Thymus (tissue), 11 donors: ENCODE results near the gene STMN3. TPM values are rescaled to one million over a fixed set of nuclear protein-coding genes. Genes with fewer than 3 reads are reported as not detected.

Experiments
- DNase-seq, 9 donors: peaks; one replicate each; pipeline ENCODE4 v3.0.0-alpha.2; 2013; ENCODE audit warnings: low spot score in 9 of 9, low read depth in 6 of 9, missing footprints in 1 of 9
- H3K27ac ChIP-seq, 2 donors: one replicate each; pipeline ENCODE4 v1.5.1; 2013; ENCODE audit warnings: control low read depth in 1 of 2, low read depth in 1 of 2, low read length in 1 of 2, mild to moderate bottlenecking in 1 of 2, moderate library complexity in 1 of 2
- H3K27me3 ChIP-seq, 2 donors: one replicate each; pipeline ENCODE4 v1.5.1; 2013; ENCODE audit warnings: low read length in 1 of 2; ENCODE audit not compliant: control insufficient read depth in 2 of 2, insufficient read depth in 1 of 2
- H3K36me3 ChIP-seq, 2 donors: one replicate each; pipeline ENCODE4 v1.5.1; 2013; ENCODE audit warnings: low read length in 1 of 2, mild to moderate bottlenecking in 1 of 2, moderate library complexity in 1 of 2; ENCODE audit not compliant: control insufficient read depth in 2 of 2, insufficient read depth in 2 of 2
- H3K4me1 ChIP-seq, 2 donors: one replicate each; pipeline ENCODE4 v1.5.1; 2013; ENCODE audit warnings: low read length in 2 of 2; ENCODE audit not compliant: control insufficient read depth in 2 of 2, insufficient read depth in 2 of 2
- H3K4me3 ChIP-seq, 2 donors: one replicate each; pipeline ENCODE4 v1.5.1; 2013; ENCODE audit warnings: low read length in 2 of 2, control low read depth in 1 of 2, mild to moderate bottlenecking in 1 of 2
- H3K9me3 ChIP-seq, 2 donors: one replicate each; pipeline ENCODE4 v1.5.1; 2013; ENCODE audit warnings: low read length in 1 of 2, mild to moderate bottlenecking in 1 of 2; ENCODE audit not compliant: control insufficient read depth in 2 of 2, insufficient read depth in 1 of 2
- WGBS: extraction: QIAGEN DNeasy Blood & Tissue Kit; methylation state at CpG from one replicate; pipeline ENCODE4 v1.1.7; 2013; 5-methylcytosine and 5-hydroxymethylcytosine counted together
- polyA plus RNA-seq: library from polyadenylated mRNA; stranded (reverse); fragments of 200-250 nt; gene quantifications from one replicate; pipeline ENCODE4 v1.2.3, GENCODE V29; 2013
- total RNA-seq: library from RNA; stranded (reverse); fragments of 120-200 nt; gene quantifications from one replicate; pipeline ENCODE4 v1.2.4, GENCODE V29; 2013
- donor health status: healthy.

Gene STMN3
- total and polyA plus RNA-seq, 2 donors: 71.5 to 77.9 TPM

GRCh38 chr20:63591147-63591533 lies 62.1 kb downstream of the STMN3 start:
- no peak for DNase-seq
- no peak overlapping the region for H3K27ac ChIP-seq
- 98% methylated on average over 4 of the region's 4 CpGs for WGBS
- H3K36me3 ChIP-seq: peaks cover 80 to 85% of the 10 kb centered on the region in 2 donors
- no peak overlapping the region for H3K4me3 ChIP-seq
- H3K4me1 ChIP-seq: peaks cover 8 to 29% of the 10 kb centered on the region in 2 donors
- peaks cover 0 to 1% of the 10 kb centered on the region in 2 donors for H3K9me3 ChIP-seq
- no peaks in the 10 kb centered on the region for H3K27me3 ChIP-seq

- no peak overlapping the region for H3K4me3 ChIP-seq
- no peaks in the 10 kb centered on the region for H3K27me3 ChIP-seq
- WGBS: 97% methylated on average over 52 of the region's 52 CpGs
- DNase-seq: no peak
- H3K9me3 ChIP-seq: peaks cover 0 to 1% of the 10 kb centered on the region in 2 donors
- H3K27ac ChIP-seq: no peak overlapping the region
- peaks cover 73 to 79% of the 10 kb centered on the region in 2 donors for H3K36me3 ChIP-seq
- peaks cover 8 to 29% of the 10 kb centered on the region in 2 donors for H3K4me1 ChIP-seq
Measured at GRCh38 chr20:63590218-63591146, 62.7 kb downstream of the STMN3 start.

Other genes starting within 250 kb of the STMN3 start
- 0.38 TPM for gene KCNQ2, start 180.8 kb downstream of the STMN3 start, total RNA-seq
- 0.48 TPM for gene KCNQ2, start 180.8 kb downstream of the STMN3 start, polyA plus RNA-seq
- gene EEF1A2, start 154.3 kb downstream of the STMN3 start, total RNA-seq: 0.19 TPM
- 2.2 TPM for gene EEF1A2, start 154.3 kb downstream of the STMN3 start, polyA plus RNA-seq
- gene PPDPF, start 132.7 kb downstream of the STMN3 start, total RNA-seq: 18.0 TPM
- 229 TPM for gene PPDPF, start 132.7 kb downstream of the STMN3 start, polyA plus RNA-seq
- gene PTK6, start 116.0 kb downstream of the STMN3 start, total RNA-seq: 0.19 TPM
- 2.7 TPM for gene PTK6, start 116.0 kb downstream of the STMN3 start, polyA plus RNA-seq
- gene SRMS, start 105.7 kb downstream of the STMN3 start, total RNA-seq: 0.05 TPM
- gene SRMS, start 105.7 kb downstream of the STMN3 start, polyA plus RNA-seq: 0.05 TPM
- gene FNDC11, start 99.3 kb downstream of the STMN3 start, total RNA-seq: 1.1 TPM
- 1.2 TPM for gene FNDC11, start 99.3 kb downstream of the STMN3 start, polyA plus RNA-seq
- 14.8 TPM for gene HELZ2, start 79.2 kb downstream of the STMN3 start, total RNA-seq
- 13.9 TPM for gene HELZ2, start 79.2 kb downstream of the STMN3 start, polyA plus RNA-seq
- gene GMEB2, start 26.3 kb downstream of the STMN3 start, total RNA-seq: 9.3 TPM
- gene GMEB2, start 26.3 kb downstream of the STMN3 start, polyA plus RNA-seq: 16.3 TPM
- 8.1 TPM for gene RTEL1, start 4.9 kb upstream of the STMN3 start, total RNA-seq
- gene RTEL1, start 4.9 kb upstream of the STMN3 start, polyA plus RNA-seq: 18.8 TPM
- 13.5 TPM for gene TNFRSF6B, start 43.2 kb upstream of the STMN3 start, total RNA-seq
- gene TNFRSF6B, start 43.2 kb upstream of the STMN3 start, polyA plus RNA-seq: 34.7 TPM
- gene ARFRP1, start 54.6 kb upstream of the STMN3 start, total RNA-seq: 39.2 TPM
- 94.0 TPM for gene ARFRP1, start 54.6 kb upstream of the STMN3 start, polyA plus RNA-seq
- 16.5 TPM for gene ZGPAT, start 54.6 kb upstream of the STMN3 start, total RNA-seq
- 66.6 TPM for gene ZGPAT, start 54.6 kb upstream of the STMN3 start, polyA plus RNA-seq
- 80.5 TPM for gene LIME1, start 83.2 kb upstream of the STMN3 start, total RNA-seq
- 181 TPM for gene LIME1, start 83.2 kb upstream of the STMN3 start, polyA plus RNA-seq
- 33.4 TPM for gene SLC2A4RG, start 86.4 kb upstream of the STMN3 start, total RNA-seq
- gene SLC2A4RG, start 86.4 kb upstream of the STMN3 start, polyA plus RNA-seq: 66.1 TPM
- gene ZBTB46, start 177.8 kb upstream of the STMN3 start, total RNA-seq: 5.8 TPM
- 3.7 TPM for gene ZBTB46, start 177.8 kb upstream of the STMN3 start, polyA plus RNA-seq
- gene ABHD16B, start 208.1 kb upstream of the STMN3 start, total RNA-seq: not detected
- gene ABHD16B, start 208.1 kb upstream of the STMN3 start, polyA plus RNA-seq: 0.57 TPM
- 37.9 TPM for gene TPD52L2, start 211.8 kb upstream of the STMN3 start, total RNA-seq
- gene TPD52L2, start 211.8 kb upstream of the STMN3 start, polyA plus RNA-seq: 73.2 TPM
- 26.1 TPM for gene DNAJC5, start 241.7 kb upstream of the STMN3 start, total RNA-seq
- 23.3 TPM for gene DNAJC5, start 241.7 kb upstream of the STMN3 start, polyA plus RNA-seq